ENCODE measurements around the gene ZNF414. TPM values are rescaled to one million over a fixed set of nuclear protein-coding genes. Genes with fewer than 3 reads are reported as not detected.

Gene ZNF414
- total and polyA plus RNA-seq, 2 experiments from 2014 or later, result 1.8 to 13.0 TPM

DNA sequence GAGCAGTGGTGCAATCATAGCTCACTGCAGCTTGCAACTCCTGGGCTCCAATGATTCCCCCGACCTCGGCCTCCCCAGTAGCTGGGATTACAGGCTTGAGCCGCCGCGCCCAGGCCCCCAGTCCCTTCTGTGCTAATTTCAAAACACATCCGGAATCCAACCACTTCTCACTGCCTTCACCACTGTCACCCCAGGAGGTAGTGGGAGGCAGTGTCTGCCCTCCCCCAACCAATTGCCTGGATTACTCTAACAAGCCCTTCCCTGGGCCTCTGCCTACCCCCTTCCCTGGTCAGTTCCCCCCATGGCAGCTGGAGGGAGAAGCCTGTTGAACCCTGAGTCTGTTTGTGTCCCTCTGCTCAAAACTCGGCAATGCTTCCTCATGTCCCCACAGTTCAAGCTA, 13.8 kb downstream of the ZNF414 start:
- no peak for TF ChIP-seq EZH2 (IDR thresholded peaks at IDR 0.05; ENCODE audit: insufficient read depth, poor library complexity, severe bottlenecking)
- no peak for TF ChIP-seq EZH2phosphoT487 (IDR thresholded peaks at IDR 0.05; ENCODE audit: insufficient read depth, low read depth)
- Histone ChIP-seq H2AFZ (no peak overlapping the region), H3K27ac (no peak overlapping the region), H3K4me3 (no peak overlapping the region), H3K9me3 (ENCODE audit: low read depth) (no peaks in the 10 kb centered on the region), H3K9ac (no peak overlapping the region), H3K36me3 (ENCODE audit: low read depth) (no peaks in the 10 kb centered on the region), H3K9me2 (ENCODE audit: insufficient read depth) (no peaks in the 10 kb centered on the region), H3F3A (ENCODE audit: insufficient read depth) (no peaks in the 10 kb centered on the region), H3K27me3 (replicated peaks; ENCODE audit: insufficient read depth) (no peaks in the 10 kb centered on the region), H3K4me2 (ENCODE audit: unreplicated experiment) (no peak overlapping the region), H3K4me1 (ENCODE audit: insufficient read depth) (no peaks in the 10 kb centered on the region), H3K79me2 (ENCODE audit: insufficient read depth) (no peaks in the 10 kb centered on the region), H4K20me1 (ENCODE audit: insufficient read depth) (no peaks in the 10 kb centered on the region)
- WGBS, 2 experiments (ENCODE audit: low coverage in 1 of 2, low lambda C conversion rate in 2 of 2, missing lambda C conversion rate in 2 of 2), result 63 to 70% methylated on average over 7 of the region's 7 CpGs
- DNase-seq, result no peak
- in situ Hi-C loops (cut with MboI), result no loop called here

DNA sequence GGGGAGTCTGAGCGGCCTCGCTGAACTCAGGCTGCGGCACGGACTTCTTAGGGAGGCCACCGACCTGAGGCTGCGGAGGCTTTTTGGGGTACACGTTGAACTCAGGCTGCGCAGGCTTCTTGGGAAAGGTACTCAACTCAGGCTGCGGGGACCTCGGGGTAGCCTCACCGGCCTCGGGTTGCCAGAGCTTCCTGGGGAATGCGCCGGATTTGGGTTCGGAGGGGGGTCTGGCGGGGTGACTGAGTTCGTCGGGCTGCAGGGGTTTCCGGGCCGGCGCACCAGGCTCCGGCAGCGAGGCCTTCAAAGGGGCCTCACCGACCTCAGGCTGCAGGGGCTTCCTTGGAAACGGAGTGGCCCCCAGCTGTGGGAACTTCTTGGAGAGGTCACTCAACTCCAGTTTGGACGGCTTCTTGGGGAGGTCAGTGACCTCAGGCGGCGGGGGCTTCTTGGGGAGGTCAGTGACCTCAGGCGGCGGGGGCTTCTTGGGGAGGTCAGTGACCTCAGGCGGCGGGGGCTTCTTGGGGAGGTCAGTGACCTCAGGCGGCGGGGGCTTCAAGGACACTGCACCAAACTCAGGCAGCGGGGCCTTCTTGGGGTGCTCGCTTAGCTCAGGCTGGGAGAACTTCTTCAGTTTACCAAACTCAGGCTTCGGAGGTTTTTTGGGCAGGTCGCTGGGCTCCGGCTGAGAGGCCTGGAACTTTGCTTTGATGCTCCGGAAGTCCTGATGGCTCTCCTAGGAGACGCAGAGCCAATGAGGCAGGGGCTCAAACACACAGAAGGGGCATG, 14.7 kb downstream of the ZNF414 start:
- TF ChIP-seq EZH2 (IDR thresholded peaks at IDR 0.05; ENCODE audit: insufficient read depth, poor library complexity, severe bottlenecking), result no peak
- no peak for TF ChIP-seq EZH2phosphoT487 (IDR thresholded peaks at IDR 0.05; ENCODE audit: insufficient read depth, low read depth)
- H3K79me2 ChIP-seq (ENCODE audit: insufficient read depth), result no peaks in the 10 kb centered on the region

GRCh38 chr19:8498295-8498694, 15.7 kb downstream of the ZNF414 start:
- Histone ChIP-seq H3F3A (ENCODE audit: insufficient read depth) (no peaks in the 10 kb centered on the region), H2AFZ (no peak overlapping the region), H3K9me2 (ENCODE audit: insufficient read depth) (no peaks in the 10 kb centered on the region), H3K79me2 (ENCODE audit: insufficient read depth) (no peaks in the 10 kb centered on the region), H3K9me3 (ENCODE audit: low read depth) (no peaks in the 10 kb centered on the region), H3K27ac (no peak overlapping the region), H3K4me2 (ENCODE audit: unreplicated experiment) (no peak overlapping the region), H3K4me3 (no peak overlapping the region), H3K27me3 (replicated peaks; ENCODE audit: insufficient read depth) (no peaks in the 10 kb centered on the region), H3K4me1 (ENCODE audit: insufficient read depth) (no peaks in the 10 kb centered on the region), H3K9ac (no peak overlapping the region), H3K36me3 (ENCODE audit: low read depth) (no peaks in the 10 kb centered on the region), H4K20me1 (ENCODE audit: insufficient read depth) (no peaks in the 10 kb centered on the region)
- DNase-seq, result no peak
- in situ Hi-C loops (cut with MboI), result no loop called here
- 86 to 88% methylated on average over 13 to 16 of the region's 22 CpGs for WGBS, 2 experiments (ENCODE audit: low coverage in 1 of 2, low lambda C conversion rate in 2 of 2, missing lambda C conversion rate in 2 of 2)
- TF ChIP-seq EZH2 (IDR thresholded peaks at IDR 0.05; ENCODE audit: insufficient read depth, poor library complexity, severe bottlenecking) (no peak), EZH2phosphoT487 (IDR thresholded peaks at IDR 0.05; ENCODE audit: insufficient read depth, low read depth) (no peak)

More for the DNA sequence above, 14.7 kb downstream of the ZNF414 start:
- no peak overlapping the region for H3K4me3 ChIP-seq
- H3K9ac ChIP-seq, result no peak overlapping the region
- H3K27ac ChIP-seq, result no peak overlapping the region
- no peaks in the 10 kb centered on the region for H3K36me3 ChIP-seq (ENCODE audit: low read depth)
- H3K4me2 ChIP-seq (ENCODE audit: unreplicated experiment), result no peak overlapping the region
- no peaks in the 10 kb centered on the region for H3K9me3 ChIP-seq (ENCODE audit: low read depth)
- in situ Hi-C loops (cut with MboI), result no loop called here
- H3K27me3 ChIP-seq (replicated peaks; ENCODE audit: insufficient read depth), result no peaks in the 10 kb centered on the region
- H2AFZ ChIP-seq, result no peak overlapping the region
- no peaks in the 10 kb centered on the region for H4K20me1 ChIP-seq (ENCODE audit: insufficient read depth)
- no peaks in the 10 kb centered on the region for H3F3A ChIP-seq (ENCODE audit: insufficient read depth)
- H3K4me1 ChIP-seq (ENCODE audit: insufficient read depth), result no peaks in the 10 kb centered on the region
- DNase-seq, result no peak
- H3K9me2 ChIP-seq (ENCODE audit: insufficient read depth), result no peaks in the 10 kb centered on the region
- WGBS, 2 experiments (ENCODE audit: low coverage in 1 of 2, low lambda C conversion rate in 2 of 2, missing lambda C conversion rate in 2 of 2), result 84 to 90% methylated on average over 28 to 41 of the region's 41 CpGs

DNA sequence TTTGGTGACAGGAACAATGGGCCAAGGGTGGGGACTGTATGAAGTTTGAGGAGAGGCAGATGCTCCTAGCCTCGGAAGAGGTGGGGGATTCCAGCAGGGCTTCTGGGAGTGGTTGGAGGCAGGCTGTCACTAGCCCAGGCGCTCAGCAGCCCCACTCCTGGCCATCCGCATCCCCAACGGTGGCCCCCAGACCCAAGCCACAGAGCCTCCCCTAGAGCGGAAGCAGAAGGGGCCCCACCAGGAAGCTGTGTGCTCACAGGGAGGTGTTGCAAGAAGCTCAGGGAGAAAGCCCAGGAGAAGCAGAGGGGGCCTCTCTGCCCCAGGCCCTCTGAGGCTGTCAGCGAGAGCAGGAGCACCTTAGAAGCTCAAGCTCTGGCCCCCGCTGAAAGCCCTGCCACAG, 19.8 kb downstream of the ZNF414 start:
- no peak overlapping the region for H2AFZ ChIP-seq
- H3K9ac ChIP-seq, result no peak overlapping the region
- TF ChIP-seq EZH2 (IDR thresholded peaks at IDR 0.05; ENCODE audit: insufficient read depth, poor library complexity, severe bottlenecking) (no peak), EZH2phosphoT487 (IDR thresholded peaks at IDR 0.05; ENCODE audit: insufficient read depth, low read depth) (no peak)

More for the DNA sequence above, 19.8 kb downstream of the ZNF414 start:
- no peaks in the 10 kb centered on the region for H3K9me3 ChIP-seq (ENCODE audit: low read depth)
- no peaks in the 10 kb centered on the region for H3K4me1 ChIP-seq (ENCODE audit: insufficient read depth)
- in situ Hi-C loops (cut with MboI), result no loop called here
- no peak overlapping the region for H3K4me2 ChIP-seq (ENCODE audit: unreplicated experiment)
- 67 to 73% methylated on average over 7 of the region's 7 CpGs for WGBS, 2 experiments (ENCODE audit: low coverage in 1 of 2, low lambda C conversion rate in 2 of 2, missing lambda C conversion rate in 2 of 2)
- no peaks in the 10 kb centered on the region for H3K79me2 ChIP-seq (ENCODE audit: insufficient read depth)
- H4K20me1 ChIP-seq (ENCODE audit: insufficient read depth), result no peaks in the 10 kb centered on the region
- H3K36me3 ChIP-seq (ENCODE audit: low read depth), result no peaks in the 10 kb centered on the region
- no peaks in the 10 kb centered on the region for H3F3A ChIP-seq (ENCODE audit: insufficient read depth)
- no peak overlapping the region for H3K27ac ChIP-seq
- H3K4me3 ChIP-seq, result no peak overlapping the region
- H3K9me2 ChIP-seq (ENCODE audit: insufficient read depth), result no peaks in the 10 kb centered on the region
- DNase-seq, result no peak
- no peaks in the 10 kb centered on the region for H3K27me3 ChIP-seq (replicated peaks; ENCODE audit: insufficient read depth)
